AG04450 (cell line): ENCODE results near the gene ILKAP. TPM values are rescaled to one million over a fixed set of nuclear protein-coding genes. Genes with fewer than 3 reads are reported as not detected.

Source experiments
- CTCF ChIA-PET: fragments of 300-600, 350-600 bp; formaldehyde crosslinking; extraction: SDS; loops from one replicate; lab custom pipeline; 2022; ENCODE audit warnings: antibody characterized with exemption, inconsistent platforms; lab: Charles Lee
- POLR2A ChIA-PET: fragments of 350-600 bp; formaldehyde crosslinking; extraction: SDS; loops from one replicate; lab custom pipeline; 2021; ENCODE audit warnings: antibody characterized with exemption, inconsistent platforms; lab: Yijun Ruan, JAX
- DNase-seq: peaks from one replicate; pipeline ENCODE4 v3.0.0-alpha.2; 2011; ENCODE audit warnings: low read depth, low spot score
- H3K27ac ChIP-seq: one replicate; pipeline ENCODE4 v1.5.1; 2012; ENCODE audit warnings: low read depth, low read length, control low read depth
- H3K27me3 ChIP-seq: one replicate; pipeline ENCODE4 v1.6.0; 2012; ENCODE audit warnings: low read length; ENCODE audit not compliant: control insufficient read depth, insufficient read depth
- H3K4me3 ChIP-seq: 2 replicates; pipeline ENCODE4 v1.5.1; 2011; ENCODE audit warnings: mild to moderate bottlenecking, low read depth, low read length, control low read depth
- H3K9me3 ChIP-seq: 2 replicates; pipeline ENCODE4 v1.5.1; 2012; ENCODE audit warnings: low read length; ENCODE audit not compliant: control insufficient read depth, insufficient read depth
- CTCF ChIP-seq: IDR thresholded peaks from 2 replicates; pipeline ENCODE4 v1.5.1; 2011; ENCODE audit warnings: low read depth, low read length, control low read depth, inconsistent platforms
- polyA plus RNA-seq: library from polyadenylated mRNA; depleted of rRNA; stranded (reverse); fragments of >200 nt; gene quantifications from 2 replicates; pipeline ENCODE4 v1.2.3, GENCODE V29; 2011

Gene ILKAP
- polyA plus RNA-seq, 1 experiment = 34.9 TPM

GRCh38 chr2:238150686-238151085 is 52.8 kb downstream of the ILKAP start:
- DNase-seq = no peak
- H3K4me3 ChIP-seq = no peak overlapping the region

GRCh38 chr2:238149841-238150572 is 53.5 kb downstream of the ILKAP start:
- DNase-seq = no peak
- TF ChIP-seq CTCF = no peak
- CTCF ChIA-PET = no interaction called here
- Histone ChIP-seq H3K27ac (no peak overlapping the region), H3K9me3 (peaks cover 17% of the 10 kb centered on the region), H3K4me3 (no peak overlapping the region), H3K27me3 (no peaks in the 10 kb centered on the region)
- POLR2A ChIA-PET = no interaction called here

More at GRCh38 chr2:238150686-238151085, 52.8 kb downstream of the ILKAP start:
- TF ChIP-seq CTCF = no peak
- Histone ChIP-seq H3K27me3 (no peaks in the 10 kb centered on the region), H3K27ac (no peak overlapping the region), H3K9me3 (peaks cover 17% of the 10 kb centered on the region)
- ChIA-PET CTCF (interaction anchor here (1.2 kb wide), 1 partner anchor 24 kb away, joined by 3 read pairs; no protein-coding TSS in a partner anchor), POLR2A (no interaction called here)

- TF ChIP-seq CTCF = no peak
- no peaks in the 10 kb centered on the region for H3K27me3 ChIP-seq
- H3K27ac ChIP-seq = no peak overlapping the region
- no peak for DNase-seq
- no peak overlapping the region for H3K4me3 ChIP-seq
- ChIA-PET CTCF (no interaction called here), POLR2A (no interaction called here)
- peaks cover 16% of the 10 kb centered on the region for H3K9me3 ChIP-seq
These were observed 54.5 kb downstream of the ILKAP start for GRCh38 chr2:238148981-238149380.

- H3K27me3 ChIP-seq = no peaks in the 10 kb centered on the region
- ChIA-PET CTCF (interaction anchor here (1.4 kb wide), 1 partner anchor 20 kb away, joined by 7 read pairs; no protein-coding TSS in a partner anchor), POLR2A (interaction anchor here (0.7 kb wide), 1 partner anchor 8 kb away, joined by 3 read pairs; no protein-coding TSS in a partner anchor)
- H3K9me3 ChIP-seq = peaks cover 7% of the 10 kb centered on the region; the same call in 1 of the 2 replicates
- no peak for TF ChIP-seq CTCF
- H3K27ac ChIP-seq = no peak overlapping the region
- DNase-seq = no peak
- H3K4me3 ChIP-seq = no peak overlapping the region
These were observed 56.5 kb downstream of the ILKAP start for GRCh38 chr2:238146884-238147544.

GRCh38 chr2:238145851-238146250 is 57.6 kb downstream of the ILKAP start:
- Histone ChIP-seq H3K27me3 (no peaks in the 10 kb centered on the region), H3K4me3 (no peak overlapping the region), H3K27ac (no peak overlapping the region), H3K9me3 (peaks cover 7% of the 10 kb centered on the region; the same call in 1 of the 2 replicates)
- TF ChIP-seq CTCF = no peak
- ChIA-PET CTCF (no interaction called here), POLR2A (no interaction called here)
- DNase-seq = no peak
